Measurements from ENCODE around the gene CLDN9. TPM values are rescaled to one million over a fixed set of nuclear protein-coding genes. Genes with fewer than 3 reads are reported as not detected.
"Not testable (repeated sequence)": the region's sequence is repeated elsewhere in the genome, so short reads cannot be mapped to it uniquely, and the experiment has no call there.

The CLDN9 gene
- total RNA-seq, 4 donors from 2014 or later = not detected

DNA sequence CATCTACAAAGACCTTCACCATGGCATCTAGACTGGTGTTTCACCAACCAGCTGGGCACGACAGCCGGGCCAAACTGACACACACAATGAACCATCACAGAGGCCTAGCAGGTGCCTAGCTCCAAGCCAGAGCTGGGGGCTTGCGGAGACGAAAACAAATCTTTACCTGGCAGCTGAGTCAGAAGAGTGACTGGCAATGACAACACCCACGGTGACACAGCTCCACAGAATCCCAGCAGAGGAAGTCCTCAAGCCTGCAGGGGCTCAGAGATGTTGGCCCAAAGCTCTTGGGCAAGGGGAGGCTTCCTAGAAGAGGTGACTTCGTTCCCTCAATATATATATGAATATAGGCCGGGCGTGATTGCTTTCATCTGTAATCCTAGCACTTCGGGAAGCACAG lies 38.8 kb downstream of the CLDN9 start:
- TF ChIP-seq POLR2A (IDR thresholded peaks at IDR 0.05) = no peak
- TF ChIP-seq, protein P1, sequence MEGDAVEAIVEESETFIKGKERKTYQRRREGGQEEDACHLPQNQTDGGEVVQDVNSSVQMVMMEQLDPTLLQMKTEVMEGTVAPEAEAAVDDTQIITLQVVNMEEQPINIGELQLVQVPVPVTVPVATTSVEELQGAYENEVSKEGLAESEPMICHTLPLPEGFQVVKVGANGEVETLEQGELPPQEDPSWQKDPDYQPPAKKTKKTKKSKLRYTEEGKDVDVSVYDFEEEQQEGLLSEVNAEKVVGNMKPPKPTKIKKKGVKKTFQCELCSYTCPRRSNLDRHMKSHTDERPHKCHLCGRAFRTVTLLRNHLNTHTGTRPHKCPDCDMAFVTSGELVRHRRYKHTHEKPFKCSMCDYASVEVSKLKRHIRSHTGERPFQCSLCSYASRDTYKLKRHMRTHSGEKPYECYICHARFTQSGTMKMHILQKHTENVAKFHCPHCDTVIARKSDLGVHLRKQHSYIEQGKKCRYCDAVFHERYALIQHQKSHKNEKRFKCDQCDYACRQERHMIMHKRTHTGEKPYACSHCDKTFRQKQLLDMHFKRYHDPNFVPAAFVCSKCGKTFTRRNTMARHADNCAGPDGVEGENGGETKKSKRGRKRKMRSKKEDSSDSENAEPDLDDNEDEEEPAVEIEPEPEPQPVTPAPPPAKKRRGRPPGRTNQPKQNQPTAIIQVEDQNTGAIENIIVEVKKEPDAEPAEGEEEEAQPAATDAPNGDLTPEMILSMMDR (IDR thresholded peaks at IDR 0.05) = no peak
- no peak overlapping the region for H3K4me3 ChIP-seq
- H3K27ac ChIP-seq = no peak overlapping the region
- H3K4me1 ChIP-seq = peaks cover 5 to 15% (median 7%) of the 10 kb centered on the region in 3 donors
- WGBS, 2 donors = 36 to 53% methylated on average over 4 to 6 of the region's 9 CpGs
- no peak for DNase-seq
- no peaks in the 10 kb centered on the region for H3K9me3 ChIP-seq
- H3K36me3 ChIP-seq = no peaks in the 10 kb centered on the region
- H3K27me3 ChIP-seq = peaks cover 4 to 58% (median 7%) of the 10 kb centered on the region in 4 donors
- intact Hi-C loops (cut with DNase I) = no loop called here

DNA sequence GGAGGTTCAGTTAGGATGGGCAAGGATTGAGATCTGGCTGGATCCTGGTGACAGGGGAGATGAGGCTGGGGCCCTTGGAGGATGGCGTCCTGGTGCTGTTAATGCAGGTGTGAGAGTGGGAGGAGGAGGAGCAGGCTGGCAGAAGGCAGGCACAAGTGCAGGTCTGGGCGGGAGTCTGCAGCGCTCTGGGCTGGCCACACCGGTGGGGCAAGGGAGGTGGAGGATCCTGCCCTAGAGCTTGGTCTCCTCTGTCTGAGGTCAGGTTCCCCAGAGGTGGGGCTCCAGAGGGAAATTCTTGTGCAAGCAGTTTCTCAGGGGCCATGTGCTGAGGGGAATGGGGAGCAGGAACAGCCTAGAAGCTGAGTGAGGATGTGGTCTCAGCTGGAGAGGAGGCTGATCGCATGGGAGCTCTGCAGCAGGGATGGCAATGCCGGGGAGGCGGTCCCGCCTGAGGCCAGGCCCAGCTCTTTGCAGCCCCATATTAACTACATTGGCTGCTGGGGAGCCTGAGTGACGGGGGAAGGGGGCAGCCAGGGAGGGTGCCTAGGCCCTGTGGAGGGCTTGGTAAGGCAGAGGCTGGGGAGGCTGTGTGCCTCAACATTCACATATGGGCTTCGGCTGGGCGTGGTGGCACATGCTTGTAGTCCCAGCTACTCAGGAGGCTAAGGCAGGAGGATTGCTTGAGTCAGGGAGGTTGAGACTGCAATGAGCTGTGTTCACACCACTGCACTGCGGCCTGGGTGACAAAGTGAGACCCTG lies 40.0 kb downstream of the CLDN9 start:
- 17 to 100% methylated on average over 3 to 4 of the region's 12 CpGs for WGBS, 2 donors
- intact Hi-C loops (cut with DNase I) = not testable (repeated sequence)

GRCh38 chr16:3053330-3053710 lies 40.6 kb downstream of the CLDN9 start:
- H3K9me3 ChIP-seq; H3K36me3 ChIP-seq; intact Hi-C loops (cut with DNase I); H3K4me3 ChIP-seq; DNase-seq; H3K27ac ChIP-seq: not testable (repeated sequence)
- peaks cover 0 to 45% (median 0%) of the 10 kb centered on the region in 4 donors for H3K27me3 ChIP-seq
- peaks cover 5 to 17% (median 8%) of the 10 kb centered on the region in 3 donors for H3K4me1 ChIP-seq
- no CpG with 5 or more reads among the region's 13 CpGs for WGBS, 2 donors

More for the DNA sequence above, 40.0 kb downstream of the CLDN9 start:
- H3K27me3 ChIP-seq = peaks cover 0 to 45% (median 0%) of the 10 kb centered on the region in 4 donors
- not testable (repeated sequence) for H3K27ac ChIP-seq, H3K9me3 ChIP-seq, H3K4me3 ChIP-seq, DNase-seq, H3K36me3 ChIP-seq
- peaks cover 0 to 11% (median 2%) of the 10 kb centered on the region in 3 donors for H3K4me1 ChIP-seq

- Histone ChIP-seq H3K4me3 (no peak overlapping the region), H3K36me3 (no peaks in the 10 kb centered on the region), H3K4me1 (peaks cover 16 to 35% (median 16%) of the 10 kb centered on the region in 3 donors), H3K9me3 (no peaks in the 10 kb centered on the region), H3K27ac (no peak overlapping the region), H3K27me3 (peaks cover 0 to 31% (median 0%) of the 10 kb centered on the region in 4 donors)
- 67 to 76% methylated on average over 12 to 17 of the region's 17 CpGs for WGBS, 2 donors
- TF ChIP-seq POLR2A (IDR thresholded peaks at IDR 0.05) = no peak
- TF ChIP-seq, protein P1 (IDR thresholded peaks at IDR 0.05) = no peak
- intact Hi-C loops (cut with DNase I) = loop anchor here (5.0 kb wide), 1 partner anchor 72 kb away; no protein-coding TSS in a partner anchor
- no peak for DNase-seq
Measured at GRCh38 chr16:3054965-3055733, 42.4 kb downstream of the CLDN9 start.

DNA sequence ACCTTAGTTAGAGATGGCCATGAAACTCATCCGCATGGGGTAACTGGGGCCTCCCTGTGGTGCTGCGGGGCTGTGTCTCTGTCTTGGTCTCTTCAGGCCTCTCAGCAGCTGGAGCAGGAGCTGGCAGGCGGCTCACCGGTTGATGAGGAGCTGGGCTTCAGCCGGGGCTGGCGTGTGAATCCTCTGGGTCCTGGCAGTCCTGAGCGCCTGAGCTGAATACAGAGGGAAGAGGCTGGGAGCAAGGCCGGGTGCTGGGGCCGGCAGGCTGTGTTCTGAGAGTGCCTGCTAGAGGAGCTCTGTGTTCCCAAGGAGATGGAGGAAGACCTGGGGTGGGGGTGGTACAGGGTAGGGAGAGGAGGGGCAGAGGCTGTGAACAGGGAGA lies 43.0 kb downstream of the CLDN9 start:
- not testable (repeated sequence) for H3K9me3 ChIP-seq, H3K27ac ChIP-seq, H3K36me3 ChIP-seq, DNase-seq, H3K4me3 ChIP-seq
- Histone ChIP-seq H3K27me3 (peaks cover 0 to 25% (median 0%) of the 10 kb centered on the region in 4 donors), H3K4me1 (peaks cover 16 to 35% (median 16%) of the 10 kb centered on the region in 3 donors)
- intact Hi-C loops (cut with DNase I) = loop anchor here (5.0 kb wide), 1 partner anchor 72 kb away; no protein-coding TSS in a partner anchor
- WGBS, 2 donors = no CpG with 5 or more reads among the region's 9 CpGs

DNA sequence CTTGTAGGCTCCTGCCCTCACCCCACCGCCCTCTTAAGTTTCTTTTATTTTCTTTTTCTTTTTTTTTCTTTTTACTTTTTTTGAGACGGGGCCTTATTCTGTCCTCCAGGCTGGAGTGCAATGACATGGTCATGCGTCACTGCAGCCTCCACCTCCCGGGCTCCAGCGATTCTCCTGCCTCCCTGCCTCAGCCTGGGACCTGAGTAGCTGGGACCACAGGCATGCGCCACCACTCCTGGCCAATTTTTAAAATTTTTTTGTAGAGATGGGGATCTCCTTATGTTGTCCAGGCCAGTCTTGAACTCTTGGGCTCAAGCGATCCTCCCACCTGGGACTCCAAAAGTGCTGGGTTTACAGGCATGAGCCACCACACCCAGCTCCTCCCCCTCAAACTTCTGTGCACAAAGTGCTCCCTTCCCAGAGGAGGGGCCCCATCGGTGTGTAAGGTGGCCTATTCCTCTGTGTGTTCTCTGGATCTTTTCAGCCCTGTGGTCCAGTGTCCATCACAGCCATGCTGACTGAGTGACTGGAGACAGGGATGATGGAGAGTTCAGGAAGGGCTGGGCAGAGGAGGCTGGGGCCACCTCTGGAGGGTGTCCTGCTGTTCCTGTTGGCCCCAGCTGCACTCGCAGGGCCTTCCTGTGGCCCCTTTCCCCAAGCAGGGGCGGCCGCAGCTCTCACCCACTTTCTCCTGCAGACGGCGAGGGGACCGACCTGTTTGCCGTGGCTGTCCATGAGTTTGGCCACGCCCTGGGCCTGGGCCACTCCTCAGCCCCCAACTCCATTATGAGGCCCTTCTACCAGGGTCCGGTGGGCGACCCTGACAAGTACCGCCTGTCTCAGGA lies 43.8 kb downstream of the CLDN9 start:
- H3K4me1 ChIP-seq = peaks cover 16 to 35% (median 16%) of the 10 kb centered on the region in 3 donors
- TF ChIP-seq, protein P1 (IDR thresholded peaks at IDR 0.05) = no peak
- TF ChIP-seq POLR2A (IDR thresholded peaks at IDR 0.05) = no peak
- no peaks in the 10 kb centered on the region for H3K9me3 ChIP-seq
- H3K27me3 ChIP-seq = peaks cover 0 to 17% (median 0%) of the 10 kb centered on the region in 4 donors
- H3K36me3 ChIP-seq = no peaks in the 10 kb centered on the region
- DNase-seq = no peak
- WGBS, 2 donors = 75 to 77% methylated on average over 6 to 9 of the region's 19 CpGs
- H3K27ac ChIP-seq = no peak overlapping the region
- no peak overlapping the region for H3K4me3 ChIP-seq
- intact Hi-C loops (cut with DNase I) = loop anchor here (5.0 kb wide), 1 partner anchor 71 kb away; no protein-coding TSS in a partner anchor

Data from esophagus squamous epithelium (tissue), 5 donors.